HL-60/S4 treated with phorbol 12-myristate 13-acetate at 8.2 ng/mL for 4 days and 3 days (cell line): ENCODE measurements around the gene WNT8A.

Source experiments
- in situ Hi-C: fragments of 300-500 bp; cut with MboI; formaldehyde crosslinking; loops from 2 replicates; pipeline ENCODE4 v1.15.0; 2022; ENCODE audit warnings: low sequenced_read_pairs

The WNT8A gene

GRCh38 chr5:138082033-138082432 is 1.8 kb upstream of the WNT8A start:
- in situ Hi-C loops: no loop called here

GRCh38 chr5:138091685-138092084 is 7.9 kb downstream of the WNT8A start:
- in situ Hi-C loops: no loop called here

GRCh38 chr5:138092301-138092700 is 8.5 kb downstream of the WNT8A start:
- in situ Hi-C loops: no loop called here

GRCh38 chr5:138093036-138093435 is 9.2 kb downstream of the WNT8A start:
- in situ Hi-C loops: no loop called here

GRCh38 chr5:138095100-138095907 is 11.5 kb downstream of the WNT8A start:
- in situ Hi-C loops: no loop called here

GRCh38 chr5:138096363-138096762 is 12.5 kb downstream of the WNT8A start:
- in situ Hi-C loops: no loop called here

GRCh38 chr5:138096997-138097828 is 13.4 kb downstream of the WNT8A start:
- in situ Hi-C loops: no loop called here

GRCh38 chr5:138102454-138103318 is 18.9 kb downstream of the WNT8A start:
- in situ Hi-C loops: no loop called here

GRCh38 chr5:138103319-138103637 is 19.4 kb downstream of the WNT8A start:
- in situ Hi-C loops: no loop called here

- in situ Hi-C loops: no loop called here
Observed at GRCh38 chr5:138105709-138106108, 21.9 kb downstream of the WNT8A start.

- in situ Hi-C loops: no loop called here
Observed at GRCh38 chr5:138107213-138107612, 23.4 kb downstream of the WNT8A start.

GRCh38 chr5:138109463-138110265 is 25.8 kb downstream of the WNT8A start:
- in situ Hi-C loops: no loop called here

- in situ Hi-C loops: no loop called here
Observed at GRCh38 chr5:138110266-138110963, 26.6 kb downstream of the WNT8A start.

- in situ Hi-C loops: no loop called here
Observed at GRCh38 chr5:138111181-138111580, 27.3 kb downstream of the WNT8A start.

GRCh38 chr5:138111937-138112336 is 28.1 kb downstream of the WNT8A start:
- in situ Hi-C loops: no loop called here

- in situ Hi-C loops: no loop called here
Observed at GRCh38 chr5:138115254-138115653, 31.4 kb downstream of the WNT8A start.

- in situ Hi-C loops: loop anchor here (25.0 kb wide), 1 partner anchor 341 kb away; no protein-coding TSS in a partner anchor
Observed at GRCh38 chr5:138128334-138128733, 44.5 kb downstream of the WNT8A start.

GRCh38 chr5:138129347-138129746 is 45.5 kb downstream of the WNT8A start:
- in situ Hi-C loops: loop anchor here (25.0 kb wide), 1 partner anchor 342 kb away; no protein-coding TSS in a partner anchor

- in situ Hi-C loops: loop anchor here (25.0 kb wide), 1 partner anchor 345 kb away; no protein-coding TSS in a partner anchor
Observed at GRCh38 chr5:138132543-138132942, 48.7 kb downstream of the WNT8A start.
